Activated CD8-positive, alpha-beta memory T cell treated with anti-CD3 and anti-CD28 coated beads for 1 hour (primary cell): ENCODE data around the gene GLOD4.
"Not testable (repeated sequence)": the region's sequence is repeated elsewhere in the genome, so short reads cannot be mapped to it uniquely, and the experiment has no call there.

ENCODE experiments used
- DNase-seq, 2 donors: peaks; one replicate each; pipeline ENCODE4 v3.0.0-alpha.2; 2020; ENCODE audit warnings: low read depth in 1 of 2; ENCODE audit errors: extremely low read depth in 1 of 2

GLOD4 gene

GRCh38 chr17:781805-782731 is at the start of gene GLOD4, which contains the start of gene MRM3:
TSS of gene GLOD4 (minus strand) at chr17:782280. CDS start at chr17:782255, 25 bp downstream.
TSS of gene MRM3 (plus strand) at chr17:782353. CDS start at chr17:782379, 26 bp downstream.
- DNase-seq, result peak; percentile 81 to 92

GRCh38 chr17:830950-831349 is 48.9 kb upstream of the GLOD4 start:
- no peak for DNase-seq

GRCh38 chr17:830381-830780 is 48.3 kb upstream of the GLOD4 start:
- no peak for DNase-seq

- not testable (repeated sequence) for DNase-seq
These were observed 47.5 kb upstream of the GLOD4 start for GRCh38 chr17:829614-830013.

GRCh38 chr17:828761-829160 is 46.7 kb upstream of the GLOD4 start:
- DNase-seq, result no peak

GRCh38 chr17:826778-827177 is 44.7 kb upstream of the GLOD4 start:
- DNase-seq, result no peak

GRCh38 chr17:825216-825615 is 43.1 kb upstream of the GLOD4 start:
- DNase-seq, result no peak

- no peak for DNase-seq
These were observed 42.3 kb upstream of the GLOD4 start for GRCh38 chr17:824378-824777.

- no peak for DNase-seq
These were observed 41.4 kb upstream of the GLOD4 start for GRCh38 chr17:823501-823902.

GRCh38 chr17:819251-819650 is 37.2 kb upstream of the GLOD4 start:
- no peak for DNase-seq

- no peak for DNase-seq
These were observed 32.3 kb upstream of the GLOD4 start for GRCh38 chr17:814371-814770.

- DNase-seq, result no peak
These were observed 30.6 kb upstream of the GLOD4 start for GRCh38 chr17:812638-813204.

GRCh38 chr17:811051-811784 is 29.1 kb upstream of the GLOD4 start:
- DNase-seq, result no peak

- DNase-seq, result no peak
These were observed 25.6 kb upstream of the GLOD4 start for GRCh38 chr17:807523-808294.

- no peak for DNase-seq
These were observed 24.9 kb upstream of the GLOD4 start for GRCh38 chr17:806781-807522.

GRCh38 chr17:806346-806745 is 24.3 kb upstream of the GLOD4 start:
- DNase-seq, result no peak

GRCh38 chr17:805886-806285 is 23.8 kb upstream of the GLOD4 start:
- not testable (repeated sequence) for DNase-seq

- DNase-seq, result no peak
These were observed 22.7 kb upstream of the GLOD4 start for GRCh38 chr17:804541-805435.
